HL-60 (cell line): ENCODE data around the gene DNAH8.

ENCODE experiments used
- DNase-seq, 2 experiments: peaks; one replicate each; pipeline ENCODE4 v3.0.0-alpha.2; 2010 to 2020; ENCODE audit warnings: low read depth in 1 of 2, low spot score in 1 of 2
- H3K27ac ChIP-seq: fragments of 250-450 bp; sonication (Bioruptor Pico); replicated peaks from 2 replicates; pipeline ENCODE4 v1.5.1; 2020; ENCODE audit warnings: mild to moderate bottlenecking, moderate library complexity
- H3K27me3 ChIP-seq: fragments of 250-450 bp; sonication (Bioruptor Pico); 2 replicates; pipeline ENCODE4 v1.5.1; 2021; ENCODE audit warnings: mild to moderate bottlenecking, moderate library complexity; ENCODE audit not compliant: insufficient read depth, poor library complexity, severe bottlenecking
- H3K4me3 ChIP-seq: replicated peaks from 2 replicates; pipeline ENCODE4 v1.5.1; 2011; ENCODE audit warnings: mild to moderate bottlenecking, control low read depth, low read length; ENCODE audit not compliant: insufficient read depth
- CTCF ChIP-seq: IDR thresholded peaks from one replicate; pipeline ENCODE4 v1.5.1; 2011; ENCODE audit warnings: low read length, control low read depth, inconsistent platforms; ENCODE audit not compliant: insufficient read depth
- GABPA ChIP-seq: IDR thresholded peaks from 2 replicates; pipeline ENCODE4 v1.6.1; 2012; ENCODE audit warnings: low read depth
- POLR2AphosphoS5 ChIP-seq: IDR thresholded peaks from 2 replicates; pipeline ENCODE4 v1.6.1; 2012; ENCODE audit warnings: low read depth
- SPI1 ChIP-seq: IDR thresholded peaks from 2 replicates; pipeline ENCODE4 v1.6.1; 2012; ENCODE audit warnings: low read depth, mild to moderate bottlenecking, borderline replicate concordance
- TF ChIP-seq, protein P1 (sequence below): IDR thresholded peaks from 2 replicates; pipeline ENCODE4 v1.6.1; 2012; ENCODE audit warnings: low read depth; ENCODE audit not compliant: insufficient replicate concordance

Gene DNAH8

DNA sequence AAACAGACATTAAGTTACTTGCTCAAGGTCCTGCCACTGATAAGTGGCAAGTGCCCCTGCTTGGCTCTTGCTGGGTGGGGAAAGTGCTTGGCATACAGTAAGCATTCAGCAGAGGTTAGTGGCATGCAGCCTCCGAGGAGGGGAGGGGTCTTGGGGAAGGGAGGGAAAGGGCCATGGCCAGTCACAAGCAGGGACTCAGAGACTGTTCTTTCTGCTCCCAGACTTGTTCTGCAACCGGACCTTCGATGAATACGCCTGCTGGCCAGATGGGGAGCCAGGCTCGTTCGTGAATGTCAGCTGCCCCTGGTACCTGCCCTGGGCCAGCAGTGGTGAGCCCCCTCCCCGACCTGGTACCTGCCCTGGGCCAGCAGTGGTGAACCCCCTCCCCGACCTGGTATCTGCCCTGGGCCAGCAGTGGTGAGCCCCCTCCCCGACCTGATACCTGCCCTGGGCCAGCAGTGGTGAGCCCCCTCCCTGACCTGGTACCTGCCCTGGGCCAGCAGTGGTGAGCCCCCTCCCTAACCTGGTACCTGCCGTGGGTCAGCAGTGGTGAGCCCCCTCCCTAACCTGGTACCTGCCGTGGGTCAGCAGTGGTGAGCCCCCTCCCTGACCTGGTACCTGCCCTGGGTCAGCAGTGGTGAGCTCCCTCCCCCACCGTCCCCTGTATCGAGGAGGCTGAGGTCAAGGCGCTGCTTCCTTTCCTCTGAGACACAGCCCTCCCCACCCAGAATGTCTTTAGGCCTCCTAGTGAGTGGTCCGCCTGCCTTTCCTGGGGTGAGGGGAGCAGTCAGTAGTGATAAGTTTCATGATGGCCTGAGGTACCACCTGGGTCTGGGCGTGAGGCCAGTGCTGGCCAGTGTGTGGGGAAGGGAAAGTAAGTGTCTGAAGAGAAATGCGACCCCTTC, 342.4 kb downstream of the DNAH8 start:
- H3K27me3 ChIP-seq = no peaks in the 10 kb centered on the region

DNA sequence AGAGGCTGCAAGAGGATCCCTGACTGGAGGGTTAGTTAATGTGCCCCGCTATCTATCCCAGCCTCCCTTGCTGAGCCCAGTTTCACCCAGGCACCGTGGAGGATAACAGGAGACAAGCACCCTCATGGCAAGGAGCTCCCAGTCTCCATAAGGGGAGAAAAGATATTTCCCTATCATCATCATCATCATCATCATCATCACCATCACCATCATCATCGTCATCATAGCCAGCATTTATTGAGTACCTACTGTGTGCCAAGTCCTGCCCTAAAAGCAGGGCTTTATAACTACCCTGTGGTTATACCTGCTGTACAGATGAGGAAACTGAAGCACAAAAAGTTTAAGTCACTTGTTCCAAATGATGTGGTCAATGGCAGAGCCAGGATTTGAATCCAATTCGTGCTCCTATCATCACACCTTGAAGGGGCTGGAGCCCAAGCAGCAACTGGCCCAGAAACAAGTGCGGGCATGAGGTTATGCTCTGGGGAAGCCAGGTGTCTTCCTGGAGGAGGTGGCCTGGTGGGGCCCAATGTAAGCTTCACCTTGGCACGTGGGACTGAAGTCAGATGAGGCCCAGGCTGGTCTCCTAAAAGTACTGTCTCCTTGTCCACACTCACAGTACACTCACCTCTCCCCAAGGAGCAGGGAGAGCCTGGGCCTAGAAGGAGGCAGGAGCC, 343.5 kb downstream of the DNAH8 start:
- no peak overlapping the region for H3K4me3 ChIP-seq
- TF ChIP-seq POLR2AphosphoS5 (no peak), CTCF (no peak), SPI1 (no peak), GABPA (no peak)
- TF ChIP-seq, protein P1, sequence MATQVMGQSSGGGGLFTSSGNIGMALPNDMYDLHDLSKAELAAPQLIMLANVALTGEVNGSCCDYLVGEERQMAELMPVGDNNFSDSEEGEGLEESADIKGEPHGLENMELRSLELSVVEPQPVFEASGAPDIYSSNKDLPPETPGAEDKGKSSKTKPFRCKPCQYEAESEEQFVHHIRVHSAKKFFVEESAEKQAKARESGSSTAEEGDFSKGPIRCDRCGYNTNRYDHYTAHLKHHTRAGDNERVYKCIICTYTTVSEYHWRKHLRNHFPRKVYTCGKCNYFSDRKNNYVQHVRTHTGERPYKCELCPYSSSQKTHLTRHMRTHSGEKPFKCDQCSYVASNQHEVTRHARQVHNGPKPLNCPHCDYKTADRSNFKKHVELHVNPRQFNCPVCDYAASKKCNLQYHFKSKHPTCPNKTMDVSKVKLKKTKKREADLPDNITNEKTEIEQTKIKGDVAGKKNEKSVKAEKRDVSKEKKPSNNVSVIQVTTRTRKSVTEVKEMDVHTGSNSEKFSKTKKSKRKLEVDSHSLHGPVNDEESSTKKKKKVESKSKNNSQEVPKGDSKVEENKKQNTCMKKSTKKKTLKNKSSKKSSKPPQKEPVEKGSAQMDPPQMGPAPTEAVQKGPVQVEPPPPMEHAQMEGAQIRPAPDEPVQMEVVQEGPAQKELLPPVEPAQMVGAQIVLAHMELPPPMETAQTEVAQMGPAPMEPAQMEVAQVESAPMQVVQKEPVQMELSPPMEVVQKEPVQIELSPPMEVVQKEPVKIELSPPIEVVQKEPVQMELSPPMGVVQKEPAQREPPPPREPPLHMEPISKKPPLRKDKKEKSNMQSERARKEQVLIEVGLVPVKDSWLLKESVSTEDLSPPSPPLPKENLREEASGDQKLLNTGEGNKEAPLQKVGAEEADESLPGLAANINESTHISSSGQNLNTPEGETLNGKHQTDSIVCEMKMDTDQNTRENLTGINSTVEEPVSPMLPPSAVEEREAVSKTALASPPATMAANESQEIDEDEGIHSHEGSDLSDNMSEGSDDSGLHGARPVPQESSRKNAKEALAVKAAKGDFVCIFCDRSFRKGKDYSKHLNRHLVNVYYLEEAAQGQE = no peak
- H3K27me3 ChIP-seq = no peaks in the 10 kb centered on the region
- H3K27ac ChIP-seq = no peak overlapping the region
- no peak for DNase-seq

More for the DNA sequence above, 342.4 kb downstream of the DNAH8 start:
- Histone ChIP-seq H3K4me3 (no peak overlapping the region), H3K27ac (no peak overlapping the region)
- no peak for DNase-seq
- TF ChIP-seq, protein P1 = no peak
- TF ChIP-seq GABPA = no peak

DNA sequence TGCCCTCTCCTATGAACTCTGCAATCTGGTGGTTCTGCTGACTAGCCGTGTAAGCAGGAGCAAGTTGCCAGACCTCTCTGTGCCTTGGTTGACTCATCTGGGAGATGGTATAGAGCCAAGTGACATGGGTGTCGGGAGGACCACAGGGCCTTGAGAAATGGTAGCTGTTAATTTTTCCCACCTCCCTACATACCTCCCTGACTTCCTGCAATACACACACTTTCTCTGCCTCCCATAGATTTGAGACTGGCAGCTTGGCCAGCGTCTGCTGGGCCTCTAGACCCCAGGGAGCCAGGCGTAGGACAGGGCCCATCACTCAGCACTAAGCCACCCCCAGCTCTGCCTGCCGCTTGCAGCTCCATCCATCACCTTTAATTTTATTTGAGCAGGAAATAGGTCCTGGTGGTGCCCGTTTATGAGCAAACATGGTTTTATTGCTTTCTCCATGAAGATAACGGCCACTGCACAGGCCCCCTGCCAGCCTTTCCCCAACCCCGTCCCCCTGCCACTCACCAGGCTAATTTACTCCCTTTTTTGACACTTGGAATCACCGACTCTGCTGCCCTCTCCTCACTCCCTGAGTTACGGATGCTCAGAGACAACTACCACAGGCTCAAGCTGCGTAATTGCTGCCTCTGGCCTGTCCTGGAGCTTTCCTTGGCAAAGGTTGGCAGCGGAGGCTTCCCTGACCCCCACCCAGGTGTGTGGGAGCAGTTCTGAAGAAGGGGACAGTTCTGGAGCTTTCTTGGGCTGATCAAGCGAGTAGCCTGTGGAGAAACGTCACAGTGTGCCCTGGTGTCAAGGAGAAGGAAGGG, 344.6 kb downstream of the DNAH8 start:
- TF ChIP-seq POLR2AphosphoS5 (no peak), SPI1 (no peak), GABPA (no peak), CTCF (no peak)
- TF ChIP-seq, protein P1 = no peak
- no peak overlapping the region for H3K4me3 ChIP-seq
- H3K27me3 ChIP-seq = no peaks in the 10 kb centered on the region
- H3K27ac ChIP-seq = no peak overlapping the region
- no peak for DNase-seq
